NCI-H1105 treated with DMSO at 0.1 percent for 48 hours (cell line): ENCODE results near the gene SAT1.

Experiments used
- DNase-seq: peaks from one replicate; lab custom pipeline; 2025; lab: John Stamatoyannopoulos, UW

The SAT1 gene

DNA sequence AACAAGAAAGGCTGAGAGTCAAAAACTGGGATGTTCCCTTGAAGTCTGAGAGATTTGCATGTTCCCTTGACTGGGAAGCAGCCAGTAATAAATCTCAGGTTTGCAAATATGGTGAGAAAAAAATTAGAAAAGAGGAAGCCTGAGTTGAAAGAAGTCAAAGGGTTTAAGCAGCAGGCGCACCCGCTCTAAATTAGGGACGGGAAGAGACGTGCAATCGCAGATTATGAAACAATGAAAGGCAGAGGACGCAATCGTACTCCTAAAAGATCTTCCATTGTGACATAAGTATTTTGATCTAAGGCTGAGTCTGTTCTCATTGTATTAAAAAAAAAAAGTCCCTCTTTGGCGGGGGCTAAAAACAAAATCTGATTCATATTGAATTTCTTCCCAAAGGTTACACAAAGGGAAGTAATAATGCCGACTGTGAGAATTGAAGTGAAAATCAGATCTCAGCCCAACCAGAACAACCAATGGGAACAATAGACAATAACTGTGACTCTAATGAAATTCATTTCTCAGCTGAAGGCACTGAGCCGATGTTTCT lies 28.2 kb downstream of the SAT1 start:
- DNase-seq = no peak

DNA sequence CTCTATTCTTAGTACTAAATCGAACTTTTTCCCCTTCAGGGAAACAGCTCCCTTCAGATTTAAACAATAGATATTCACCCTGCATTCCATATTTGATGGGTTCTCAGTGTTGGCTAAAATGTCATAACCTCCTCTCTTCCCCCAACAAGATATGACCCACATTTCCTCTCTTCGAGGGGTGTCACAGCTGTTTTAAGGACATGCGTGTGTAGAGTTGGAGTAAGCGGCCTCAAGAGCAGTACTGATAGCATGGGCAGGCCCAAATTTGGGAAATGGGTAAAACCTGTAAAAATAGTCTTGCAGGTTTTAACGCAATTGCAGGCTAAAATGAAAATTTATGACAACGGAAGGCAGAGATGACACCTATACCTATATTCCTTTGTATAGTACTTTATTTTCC lies 28.7 kb downstream of the SAT1 start:
- no peak for DNase-seq

DNA sequence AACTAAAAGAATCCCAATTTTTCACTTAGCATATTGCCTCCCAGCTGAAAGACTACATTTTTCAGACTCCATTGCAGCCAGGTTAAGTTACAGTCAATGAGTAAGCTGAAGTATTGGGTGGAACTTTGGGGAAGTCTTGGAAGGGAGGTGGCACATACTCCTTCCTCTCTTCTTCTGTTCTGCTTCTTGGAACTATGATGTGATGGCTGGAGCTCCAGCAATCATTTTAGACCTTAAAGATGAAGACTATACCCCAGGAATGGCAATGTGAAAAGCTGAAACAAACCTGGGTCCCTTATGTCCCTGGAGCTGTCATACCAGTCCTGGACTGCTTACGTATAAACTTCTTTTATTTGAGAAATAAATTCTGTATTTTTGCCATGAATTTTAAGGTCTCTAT lies 30.8 kb downstream of the SAT1 start:
- no peak for DNase-seq

DNA sequence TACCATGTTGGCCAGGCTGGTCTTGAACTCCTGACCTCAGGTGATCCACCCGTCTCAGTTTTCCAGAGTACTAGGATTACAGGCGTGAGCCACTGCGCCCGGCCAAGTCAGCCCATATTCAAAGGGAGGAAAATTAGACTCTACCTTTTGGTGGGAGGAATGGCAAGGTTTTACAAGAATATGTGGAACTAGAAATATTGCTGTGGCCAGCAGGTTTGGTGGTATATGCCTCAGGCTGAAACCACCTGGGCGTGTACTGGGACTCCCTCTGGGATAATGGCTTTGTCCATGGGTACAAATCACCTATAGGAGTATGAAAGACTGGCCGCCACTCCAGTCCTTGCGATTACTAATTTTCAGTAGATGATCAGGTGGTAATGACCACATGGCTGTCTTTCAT lies 32.4 kb downstream of the SAT1 start:
- DNase-seq = no peak

DNA sequence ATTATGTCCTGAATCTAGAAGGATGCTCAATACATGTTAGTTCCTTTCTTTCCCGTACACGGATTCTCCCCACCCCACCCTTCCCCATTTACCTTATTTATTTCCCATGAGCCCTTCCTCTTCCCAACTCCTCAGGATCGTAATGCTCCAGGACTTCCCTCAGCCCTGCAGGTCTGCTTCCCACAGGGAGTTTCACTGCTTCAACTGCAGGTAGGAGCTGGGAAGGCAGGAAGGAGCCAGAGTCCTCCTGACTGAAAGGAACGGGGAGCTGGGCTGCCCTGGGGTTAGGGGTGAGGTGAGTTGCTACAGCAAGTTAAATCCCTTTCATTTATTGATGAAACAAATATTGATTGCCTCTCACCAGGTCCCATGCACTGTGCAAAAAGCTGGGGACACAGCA lies 33.2 kb downstream of the SAT1 start:
- no peak for DNase-seq

DNA sequence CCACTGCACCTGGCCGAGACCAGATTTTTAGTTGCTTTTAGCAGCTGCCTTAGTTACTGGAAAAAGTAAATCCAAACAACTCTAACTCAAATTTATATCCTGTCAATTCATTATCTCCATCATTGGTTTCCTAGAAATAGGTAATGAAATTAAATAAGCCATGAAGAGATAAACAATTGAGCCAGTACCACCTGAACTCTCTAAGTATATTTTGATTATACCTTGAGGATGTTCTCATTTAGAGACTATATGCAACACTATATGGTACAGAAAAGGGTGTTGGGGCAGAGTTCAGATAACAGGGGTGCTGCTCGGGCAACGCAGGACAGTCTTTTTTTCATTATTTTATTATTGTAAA lies 35.0 kb downstream of the SAT1 start:
- no peak for DNase-seq

DNA sequence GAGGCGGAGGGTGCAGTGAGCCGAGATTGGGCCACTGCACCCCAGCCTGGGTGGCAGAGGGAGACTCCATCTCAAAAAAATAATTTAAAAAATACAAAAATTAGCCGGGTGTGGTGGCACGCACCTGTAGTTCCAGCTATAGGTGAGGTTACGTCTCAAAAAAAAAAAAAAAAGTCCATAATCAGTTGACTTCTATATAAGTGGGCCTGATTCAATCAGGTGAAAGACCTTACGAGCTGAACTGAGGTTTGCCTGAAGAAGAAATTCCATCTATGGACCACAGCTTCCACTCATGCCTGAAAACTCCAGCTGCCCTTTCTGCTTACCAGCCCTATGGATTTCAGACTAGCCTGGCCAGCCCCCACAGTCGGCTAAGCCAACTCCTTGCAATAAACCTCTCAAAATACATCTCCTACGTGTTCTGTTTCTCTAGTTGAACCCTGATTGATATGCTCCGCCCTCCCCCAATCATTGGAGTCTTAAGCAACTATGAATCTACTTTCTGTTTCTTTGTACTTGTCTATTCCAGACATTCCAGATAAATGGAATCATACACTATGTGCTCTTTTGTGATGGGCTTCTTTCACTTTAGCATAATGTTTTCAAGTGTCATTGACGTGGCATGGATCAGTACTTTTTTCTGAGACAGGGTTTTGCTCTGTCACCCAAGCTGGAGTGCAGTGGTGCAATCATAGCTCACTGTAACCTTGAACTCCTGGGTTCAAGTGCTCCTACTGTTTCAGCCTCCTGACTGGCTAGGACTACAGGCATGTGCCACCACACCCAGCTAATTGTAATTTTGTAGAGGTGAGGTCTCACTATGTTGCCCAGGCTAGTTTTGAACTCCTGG lies 36.6 kb downstream of the SAT1 start:
- no peak for DNase-seq

DNA sequence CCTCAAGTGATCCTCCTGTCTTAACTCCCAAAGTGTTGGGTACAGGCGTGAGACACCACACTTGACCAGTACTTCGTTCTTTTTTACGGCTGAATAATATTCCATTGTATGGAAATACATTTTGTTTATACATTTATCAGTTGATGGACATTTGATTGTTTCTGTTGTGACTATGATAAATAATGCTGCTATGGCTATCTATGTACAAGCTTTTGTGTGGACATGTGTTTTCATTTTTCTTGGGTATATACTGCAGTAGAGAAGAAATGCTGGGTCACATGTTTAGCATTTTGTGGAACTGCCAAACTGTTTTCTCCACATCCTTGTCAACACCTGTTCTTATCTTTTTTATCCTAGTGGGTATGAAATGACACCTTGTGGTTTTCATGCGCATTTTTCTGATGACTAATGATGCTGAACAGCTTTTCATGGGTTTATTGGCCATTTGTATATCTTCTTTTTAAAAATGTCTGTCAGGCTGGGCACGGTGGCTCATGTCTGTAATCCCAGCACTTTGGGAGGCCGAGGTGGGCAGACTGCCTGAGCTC lies 37.3 kb downstream of the SAT1 start:
- DNase-seq = no peak

DNA sequence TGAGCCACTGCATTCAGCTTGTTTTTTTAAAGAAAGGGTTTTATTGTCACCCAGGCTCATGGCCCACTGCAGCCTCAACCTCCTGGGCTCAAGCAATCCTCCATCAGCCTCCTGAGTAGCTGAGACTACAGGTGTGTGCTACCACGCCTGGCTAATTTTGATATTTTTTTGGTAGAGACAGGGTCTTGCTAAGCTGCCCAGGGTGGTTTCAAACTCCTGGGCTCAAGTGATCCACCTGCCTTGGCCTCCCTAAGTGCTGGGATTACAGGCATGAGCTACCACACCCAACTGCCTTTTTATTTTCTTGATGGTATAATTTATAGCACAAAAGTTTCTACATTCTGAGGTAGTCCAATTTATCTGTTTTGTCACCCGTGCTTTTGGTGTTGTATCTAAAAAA lies 38.9 kb downstream of the SAT1 start:
- no peak for DNase-seq

DNA sequence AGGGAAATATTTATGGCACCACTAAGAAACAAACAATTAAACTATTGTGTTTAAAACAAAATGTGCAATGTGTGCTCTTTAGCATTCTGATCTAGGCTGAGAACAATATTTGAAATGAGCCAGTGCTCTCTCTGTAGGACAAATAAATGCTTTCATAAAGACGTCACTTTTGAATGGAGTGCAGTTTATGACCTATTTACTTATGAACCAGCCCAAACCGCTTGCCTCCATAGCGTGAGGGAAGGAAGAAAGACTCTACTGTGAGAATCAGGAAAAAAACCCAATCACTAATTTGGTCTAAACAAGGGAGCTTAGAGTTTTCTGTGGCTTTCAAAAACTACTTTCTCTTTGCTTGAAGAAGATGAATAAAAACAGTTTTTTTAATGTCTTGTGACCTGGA lies 39.4 kb downstream of the SAT1 start:
- no peak for DNase-seq

DNA sequence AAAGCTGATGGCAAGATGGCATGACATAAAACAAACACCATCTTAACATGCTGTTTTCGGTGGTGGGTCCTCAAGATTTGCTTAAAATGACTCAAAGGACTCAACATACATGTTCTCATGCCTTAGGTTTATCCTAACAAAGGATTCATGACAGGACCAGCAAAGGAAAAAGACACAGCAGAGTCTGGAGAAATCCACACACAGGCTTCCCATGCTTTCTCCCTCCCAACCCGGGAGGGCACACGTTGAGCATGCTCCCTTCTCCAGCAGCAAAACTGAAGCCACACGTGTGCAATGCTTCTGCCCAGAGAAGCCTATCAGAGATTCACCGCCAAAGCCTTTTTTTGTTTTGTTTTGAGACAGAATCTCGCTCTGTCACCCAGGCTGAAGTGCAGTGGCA lies 39.9 kb downstream of the SAT1 start:
- no peak for DNase-seq

DNA sequence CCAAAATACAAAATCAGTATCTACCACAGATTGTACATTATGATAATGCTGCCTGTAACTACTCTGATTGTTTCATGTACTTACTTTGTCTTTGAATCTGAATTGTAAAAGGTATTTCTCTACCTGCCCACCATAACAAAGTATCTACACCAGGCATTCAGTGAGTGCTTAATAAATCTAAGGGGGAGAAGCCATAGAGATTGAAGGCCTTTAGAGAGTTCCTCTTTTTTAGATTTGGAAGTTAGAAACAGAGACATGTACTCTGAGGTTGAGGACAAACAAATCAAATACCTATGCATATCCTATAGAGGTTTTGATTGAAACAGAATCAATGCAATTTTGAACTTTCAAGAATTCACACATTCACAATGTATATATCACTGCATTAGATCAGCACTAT lies 42.7 kb downstream of the SAT1 start:
- no peak for DNase-seq

DNA sequence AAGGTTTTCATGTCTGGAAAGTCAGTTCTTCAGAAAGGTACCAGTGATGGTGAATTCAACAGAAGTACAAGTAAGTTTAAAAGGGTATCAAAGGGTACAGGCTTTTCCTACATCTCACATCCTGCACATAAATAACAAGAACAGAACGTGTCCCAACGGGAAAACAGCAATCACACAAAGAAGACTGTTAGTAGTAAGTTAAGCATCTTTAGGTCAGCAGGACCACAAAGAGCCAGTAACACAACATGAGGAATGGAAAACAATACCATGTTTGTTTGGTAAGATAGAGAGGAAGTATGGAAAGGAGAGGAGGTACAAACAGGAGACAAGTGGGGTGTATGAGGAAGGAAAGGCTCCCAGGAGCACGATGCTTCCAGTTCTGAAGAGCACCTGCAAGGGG lies 43.2 kb downstream of the SAT1 start:
- DNase-seq = no peak

DNA sequence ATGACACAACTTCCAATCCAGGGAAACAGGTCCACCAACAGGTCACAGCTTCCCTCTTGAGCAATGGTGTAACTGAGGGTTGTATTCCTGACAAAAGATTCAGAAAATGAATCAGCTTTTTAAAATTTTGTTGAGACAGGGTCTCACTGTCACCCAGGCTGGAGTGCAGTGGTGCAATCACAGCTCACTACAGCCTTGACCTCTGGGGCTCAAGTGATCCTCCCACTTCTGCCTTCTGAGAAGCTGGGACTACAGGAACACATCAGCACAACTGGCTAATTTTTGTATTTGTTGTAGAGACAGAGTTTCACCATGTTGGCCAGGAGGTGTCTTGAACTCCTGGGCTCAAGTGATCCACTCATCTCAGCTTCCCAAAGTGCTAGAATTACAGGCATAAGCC lies 43.7 kb downstream of the SAT1 start:
- no peak for DNase-seq

DNA sequence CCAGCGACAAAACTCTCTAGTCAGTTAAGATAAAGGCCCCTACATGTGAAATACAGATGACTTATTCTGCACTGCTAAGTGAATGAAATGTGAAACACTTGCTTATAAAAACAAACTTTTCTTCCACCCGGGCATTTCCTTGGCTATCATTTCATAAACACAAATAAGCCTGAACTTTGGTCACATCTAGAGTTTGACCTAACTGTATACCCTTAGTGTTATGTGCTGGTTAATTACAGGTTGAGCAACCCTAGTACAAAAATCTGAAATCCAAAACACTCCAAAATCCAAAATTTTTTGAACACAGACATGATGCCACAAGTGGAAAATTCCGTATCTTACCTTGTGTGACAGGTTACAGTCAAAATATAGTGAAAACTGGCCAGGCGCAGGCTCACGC lies 45.9 kb downstream of the SAT1 start:
- no peak for DNase-seq

DNA sequence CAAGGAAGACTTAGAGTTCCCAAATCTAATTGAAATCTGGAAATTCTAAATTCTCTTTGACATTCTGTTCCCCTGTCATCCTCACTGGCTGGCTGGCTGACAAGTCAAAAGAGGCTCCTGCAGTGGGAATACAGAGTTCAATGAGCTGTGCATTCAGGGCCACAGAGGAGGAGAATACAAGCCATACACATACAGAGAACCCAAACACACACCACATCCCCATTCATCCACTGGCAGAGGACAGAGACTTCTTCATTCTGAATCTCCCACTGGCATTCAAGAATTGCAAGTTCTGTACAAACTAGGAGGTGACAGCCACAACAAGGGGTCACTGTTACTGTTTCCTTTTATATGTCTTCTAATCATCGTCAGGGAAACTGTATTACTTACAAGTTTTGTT lies 49.7 kb downstream of the SAT1 start:
- no peak for DNase-seq
